ENCODE measurements around the gene SERPING1.

Gene SERPING1

GRCh38 chr11:57597461-57597915 lies at the start of gene SERPING1:
TSS of gene SERPING1 (plus strand) at chr11:57597685. CDS start at chr11:57598271, 586 bp downstream.
- no peak for DNase-seq (ENCODE audit: low spot score)

- DNase-seq (ENCODE audit: low spot score) = no peak
Observed at GRCh38 chr11:57547854-57548377, 49.6 kb upstream of the SERPING1 start.

GRCh38 chr11:57549983-57550382 lies 47.5 kb upstream of the SERPING1 start:
- DNase-seq (ENCODE audit: low spot score) = no peak

GRCh38 chr11:57551941-57552340 lies 45.5 kb upstream of the SERPING1 start:
- no peak for DNase-seq (ENCODE audit: low spot score)

GRCh38 chr11:57552479-57552878 lies 45.0 kb upstream of the SERPING1 start:
- DNase-seq (ENCODE audit: low spot score) = no peak

- DNase-seq (ENCODE audit: low spot score) = no peak
Observed at GRCh38 chr11:57555393-57555792, 42.1 kb upstream of the SERPING1 start.

- peak; percentile 54 for DNase-seq (ENCODE audit: low spot score)
Observed at GRCh38 chr11:57556041-57556440, 41.4 kb upstream of the SERPING1 start.

GRCh38 chr11:57560146-57560545 lies 37.3 kb upstream of the SERPING1 start:
- DNase-seq (ENCODE audit: low spot score) = no peak

- DNase-seq (ENCODE audit: low spot score) = no peak
Observed at GRCh38 chr11:57562596-57562995, 34.9 kb upstream of the SERPING1 start.

- DNase-seq (ENCODE audit: low spot score) = peak; percentile 46
Observed at GRCh38 chr11:57566005-57566904, 31.2 kb upstream of the SERPING1 start.

- DNase-seq (ENCODE audit: low spot score) = peak; percentile 28
Observed at GRCh38 chr11:57566905-57567514, 30.5 kb upstream of the SERPING1 start.

- DNase-seq (ENCODE audit: low spot score) = peak; percentile 46
Observed at GRCh38 chr11:57567515-57568329, 29.8 kb upstream of the SERPING1 start, which contains the start of gene UBE2L6. TSS of gene UBE2L6 (minus strand) at chr11:57567672. CDS start at chr11:57567611, 61 bp downstream.

GRCh38 chr11:57568330-57568766 lies 29.1 kb upstream of the SERPING1 start:
- DNase-seq (ENCODE audit: low spot score) = peak; percentile 77

- DNase-seq (ENCODE audit: low spot score) = no peak
Observed at GRCh38 chr11:57571606-57572005, 25.9 kb upstream of the SERPING1 start.

GRCh38 chr11:57574061-57574460 lies 23.4 kb upstream of the SERPING1 start:
- no peak for DNase-seq (ENCODE audit: low spot score)

GRCh38 chr11:57584341-57584740 lies 13.1 kb upstream of the SERPING1 start:
- DNase-seq (ENCODE audit: low spot score) = no peak

GRCh38 chr11:57585301-57585700 lies 12.2 kb upstream of the SERPING1 start:
- no peak for DNase-seq (ENCODE audit: low spot score)

GRCh38 chr11:57586711-57587245 lies 10.7 kb upstream of the SERPING1 start:
- no peak for DNase-seq (ENCODE audit: low spot score)

- no peak for DNase-seq (ENCODE audit: low spot score)
Observed at GRCh38 chr11:57588046-57588710, 9.3 kb upstream of the SERPING1 start.

- no peak for DNase-seq (ENCODE audit: low spot score)
Observed at GRCh38 chr11:57596266-57596885, 1.1 kb upstream of the SERPING1 start.

All from RKO (cell line).